GM23338 (cell line): Measurements from ENCODE around the gene MRRF.

Source experiments
- EZH2 ChIP-seq: fragments of 200-600 bp; sonication (generic); IDR thresholded peaks from one replicate; pipeline ENCODE4 v1.8.0; 2017; ENCODE audit warnings: antibody characterized with exemption, mild to moderate bottlenecking, low read depth; ENCODE audit not compliant: unreplicated experiment
- EZH2phosphoT487 ChIP-seq: fragments of 200-600 bp; sonication (generic); IDR thresholded peaks from one replicate; pipeline ENCODE4 v1.8.1; 2018; ENCODE audit warnings: antibody characterized with exemption; ENCODE audit not compliant: unreplicated experiment
- JUNB ChIP-seq: IDR thresholded peaks from one replicate; pipeline ENCODE4 v1.6.1; 2016; ENCODE audit warnings: antibody characterized with exemption; ENCODE audit not compliant: unreplicated experiment
- POLR2AphosphoS5 ChIP-seq: IDR thresholded peaks from 2 replicates; pipeline ENCODE4 v1.6.1; 2016; ENCODE audit warnings: antibody characterized with exemption, low read depth
- STAT1 ChIP-seq: IDR thresholded peaks from one replicate; pipeline ENCODE4 v1.6.1; 2016; ENCODE audit warnings: antibody characterized with exemption; ENCODE audit not compliant: unreplicated experiment
- TF ChIP-seq, protein P1 (sequence below), 2 experiments: fragments of 200-600 bp in 1 of 2; sonication (generic) in 1 of 2; conservative IDR thresholded peaks; 2 replicates each; pipeline versions ENCODE4 v1.5.1 to v1.6.1; 2016 to 2017; ENCODE audit warnings: antibody characterized with exemption in 2 of 2, low read depth in 2 of 2, mild to moderate bottlenecking in 2 of 2, moderate library complexity in 1 of 2
- TF ChIP-seq, protein P2 (sequence below): IDR thresholded peaks from 2 replicates; pipeline ENCODE4 v1.6.1; 2016; ENCODE audit warnings: antibody characterized with exemption
- TF ChIP-seq, protein P3 (sequence below): IDR thresholded peaks from one replicate; pipeline ENCODE4 v1.6.1; 2018; ENCODE audit warnings: antibody characterized with exemption; ENCODE audit not compliant: unreplicated experiment

DNA sequence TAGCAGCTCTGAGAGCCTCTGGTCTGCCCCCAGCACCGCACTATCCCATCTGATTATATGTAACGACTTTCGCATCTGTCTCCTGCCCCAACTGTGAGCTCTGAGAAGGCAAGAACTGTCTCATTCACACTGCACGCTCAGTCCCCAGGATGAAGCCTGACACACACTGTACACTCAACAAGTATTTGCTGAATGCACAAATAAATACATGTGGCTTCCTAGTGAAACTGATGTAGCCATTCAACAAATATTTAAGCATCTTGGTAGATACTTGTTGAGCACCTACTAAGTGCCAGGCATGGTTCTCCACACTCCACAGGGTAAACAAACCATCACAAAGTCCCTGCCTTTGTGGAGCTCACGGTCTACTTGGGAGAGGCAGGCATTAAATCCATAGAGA, 71.5 kb downstream of the MRRF start:
- TF ChIP-seq, protein P1, sequence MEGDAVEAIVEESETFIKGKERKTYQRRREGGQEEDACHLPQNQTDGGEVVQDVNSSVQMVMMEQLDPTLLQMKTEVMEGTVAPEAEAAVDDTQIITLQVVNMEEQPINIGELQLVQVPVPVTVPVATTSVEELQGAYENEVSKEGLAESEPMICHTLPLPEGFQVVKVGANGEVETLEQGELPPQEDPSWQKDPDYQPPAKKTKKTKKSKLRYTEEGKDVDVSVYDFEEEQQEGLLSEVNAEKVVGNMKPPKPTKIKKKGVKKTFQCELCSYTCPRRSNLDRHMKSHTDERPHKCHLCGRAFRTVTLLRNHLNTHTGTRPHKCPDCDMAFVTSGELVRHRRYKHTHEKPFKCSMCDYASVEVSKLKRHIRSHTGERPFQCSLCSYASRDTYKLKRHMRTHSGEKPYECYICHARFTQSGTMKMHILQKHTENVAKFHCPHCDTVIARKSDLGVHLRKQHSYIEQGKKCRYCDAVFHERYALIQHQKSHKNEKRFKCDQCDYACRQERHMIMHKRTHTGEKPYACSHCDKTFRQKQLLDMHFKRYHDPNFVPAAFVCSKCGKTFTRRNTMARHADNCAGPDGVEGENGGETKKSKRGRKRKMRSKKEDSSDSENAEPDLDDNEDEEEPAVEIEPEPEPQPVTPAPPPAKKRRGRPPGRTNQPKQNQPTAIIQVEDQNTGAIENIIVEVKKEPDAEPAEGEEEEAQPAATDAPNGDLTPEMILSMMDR (conservative IDR thresholded peaks at IDR 0.05; ENCODE audit: low read depth in 2 of 2): no peak
- no peak for TF ChIP-seq EZH2phosphoT487
- TF ChIP-seq, protein P2, sequence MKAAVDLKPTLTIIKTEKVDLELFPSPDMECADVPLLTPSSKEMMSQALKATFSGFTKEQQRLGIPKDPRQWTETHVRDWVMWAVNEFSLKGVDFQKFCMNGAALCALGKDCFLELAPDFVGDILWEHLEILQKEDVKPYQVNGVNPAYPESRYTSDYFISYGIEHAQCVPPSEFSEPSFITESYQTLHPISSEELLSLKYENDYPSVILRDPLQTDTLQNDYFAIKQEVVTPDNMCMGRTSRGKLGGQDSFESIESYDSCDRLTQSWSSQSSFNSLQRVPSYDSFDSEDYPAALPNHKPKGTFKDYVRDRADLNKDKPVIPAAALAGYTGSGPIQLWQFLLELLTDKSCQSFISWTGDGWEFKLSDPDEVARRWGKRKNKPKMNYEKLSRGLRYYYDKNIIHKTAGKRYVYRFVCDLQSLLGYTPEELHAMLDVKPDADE: no peak
- TF ChIP-seq, protein P3, sequence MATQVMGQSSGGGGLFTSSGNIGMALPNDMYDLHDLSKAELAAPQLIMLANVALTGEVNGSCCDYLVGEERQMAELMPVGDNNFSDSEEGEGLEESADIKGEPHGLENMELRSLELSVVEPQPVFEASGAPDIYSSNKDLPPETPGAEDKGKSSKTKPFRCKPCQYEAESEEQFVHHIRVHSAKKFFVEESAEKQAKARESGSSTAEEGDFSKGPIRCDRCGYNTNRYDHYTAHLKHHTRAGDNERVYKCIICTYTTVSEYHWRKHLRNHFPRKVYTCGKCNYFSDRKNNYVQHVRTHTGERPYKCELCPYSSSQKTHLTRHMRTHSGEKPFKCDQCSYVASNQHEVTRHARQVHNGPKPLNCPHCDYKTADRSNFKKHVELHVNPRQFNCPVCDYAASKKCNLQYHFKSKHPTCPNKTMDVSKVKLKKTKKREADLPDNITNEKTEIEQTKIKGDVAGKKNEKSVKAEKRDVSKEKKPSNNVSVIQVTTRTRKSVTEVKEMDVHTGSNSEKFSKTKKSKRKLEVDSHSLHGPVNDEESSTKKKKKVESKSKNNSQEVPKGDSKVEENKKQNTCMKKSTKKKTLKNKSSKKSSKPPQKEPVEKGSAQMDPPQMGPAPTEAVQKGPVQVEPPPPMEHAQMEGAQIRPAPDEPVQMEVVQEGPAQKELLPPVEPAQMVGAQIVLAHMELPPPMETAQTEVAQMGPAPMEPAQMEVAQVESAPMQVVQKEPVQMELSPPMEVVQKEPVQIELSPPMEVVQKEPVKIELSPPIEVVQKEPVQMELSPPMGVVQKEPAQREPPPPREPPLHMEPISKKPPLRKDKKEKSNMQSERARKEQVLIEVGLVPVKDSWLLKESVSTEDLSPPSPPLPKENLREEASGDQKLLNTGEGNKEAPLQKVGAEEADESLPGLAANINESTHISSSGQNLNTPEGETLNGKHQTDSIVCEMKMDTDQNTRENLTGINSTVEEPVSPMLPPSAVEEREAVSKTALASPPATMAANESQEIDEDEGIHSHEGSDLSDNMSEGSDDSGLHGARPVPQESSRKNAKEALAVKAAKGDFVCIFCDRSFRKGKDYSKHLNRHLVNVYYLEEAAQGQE: no peak
- no peak for TF ChIP-seq EZH2
- TF ChIP-seq POLR2AphosphoS5: no peak
- TF ChIP-seq JUNB: no peak
- TF ChIP-seq STAT1: no peak
